Activated CD8-positive, alpha-beta memory T cell treated with anti-CD3 and anti-CD28 coated beads, Interleukin-2, amount 50 U/mL, for 24 hours (primary cell): ENCODE measurements around the gene HLA-DMA.

ENCODE experiments used
- DNase-seq: peaks from one replicate; pipeline ENCODE4 v3.0.0-alpha.2; 2020; ENCODE audit errors: extremely low read depth

Gene HLA-DMA

GRCh38 chr6:32974541-32975308 lies 21.8 kb upstream of the HLA-DMA start:
- DNase-seq, result no peak

GRCh38 chr6:32974016-32974333 lies 21.1 kb upstream of the HLA-DMA start:
- no peak for DNase-seq

- DNase-seq, result no peak
Observed at GRCh38 chr6:32973144-32974015, 20.5 kb upstream of the HLA-DMA start.

DNA sequence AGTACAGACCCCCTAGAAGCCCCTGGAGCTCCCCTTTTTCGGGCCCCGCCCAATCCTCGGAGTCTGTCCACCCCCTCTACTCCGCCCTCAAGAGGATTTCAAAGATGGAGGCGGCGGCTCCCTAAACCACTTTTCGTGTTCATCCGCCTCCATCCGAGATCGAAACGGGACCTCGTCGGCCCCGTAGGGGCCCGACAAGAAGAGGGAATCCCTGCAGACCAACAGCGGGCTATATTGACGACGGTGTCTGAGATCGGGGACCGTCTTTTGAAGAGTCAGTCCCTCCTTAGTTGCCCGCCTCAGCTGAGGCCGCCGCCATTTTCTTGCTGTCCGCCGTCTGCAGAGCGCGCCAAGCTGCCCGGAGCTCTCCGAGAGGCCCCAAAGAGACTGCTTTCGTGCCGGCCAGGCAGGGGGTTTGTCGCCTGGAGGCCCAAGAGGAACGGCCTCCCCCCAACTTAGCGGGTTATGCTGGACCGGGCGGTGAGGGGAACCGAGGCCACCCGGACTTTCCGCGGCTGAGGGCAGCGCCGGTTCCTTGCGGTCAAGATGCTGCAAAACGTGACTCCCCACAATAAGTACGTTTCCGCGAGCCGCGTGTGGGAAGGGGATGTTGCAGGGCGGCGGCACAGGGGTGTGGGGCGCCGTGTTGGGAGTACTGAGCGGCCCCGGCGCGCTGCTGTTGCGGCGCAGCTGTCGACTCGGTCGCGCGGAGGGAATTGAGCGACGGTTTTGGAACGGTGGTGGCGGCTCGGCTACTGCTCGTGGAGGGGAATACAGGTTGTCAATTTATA lies 19.7 kb upstream of the HLA-DMA start:
- DNase-seq, result no peak

GRCh38 chr6:32971581-32972352 lies 18.9 kb upstream of the HLA-DMA start:
- peak; percentile 99 for DNase-seq

DNA sequence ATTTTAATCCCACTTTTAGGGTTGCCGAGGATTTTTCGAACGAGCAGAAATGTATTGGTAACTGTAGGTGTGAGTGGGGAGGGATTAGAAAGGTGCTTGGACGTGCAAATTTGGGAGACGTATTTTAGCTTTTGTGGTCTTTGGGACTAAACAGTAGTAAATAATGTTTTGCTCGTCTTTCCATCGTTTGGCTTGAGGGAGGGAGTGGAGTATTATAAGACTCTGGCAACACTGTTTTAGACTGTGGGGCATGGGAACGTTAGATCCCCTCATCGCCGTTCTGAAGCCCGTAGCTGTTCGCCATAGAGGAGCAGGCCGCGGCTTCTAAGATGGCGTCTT lies 18.3 kb upstream of the HLA-DMA start:
- no peak for DNase-seq

DNA sequence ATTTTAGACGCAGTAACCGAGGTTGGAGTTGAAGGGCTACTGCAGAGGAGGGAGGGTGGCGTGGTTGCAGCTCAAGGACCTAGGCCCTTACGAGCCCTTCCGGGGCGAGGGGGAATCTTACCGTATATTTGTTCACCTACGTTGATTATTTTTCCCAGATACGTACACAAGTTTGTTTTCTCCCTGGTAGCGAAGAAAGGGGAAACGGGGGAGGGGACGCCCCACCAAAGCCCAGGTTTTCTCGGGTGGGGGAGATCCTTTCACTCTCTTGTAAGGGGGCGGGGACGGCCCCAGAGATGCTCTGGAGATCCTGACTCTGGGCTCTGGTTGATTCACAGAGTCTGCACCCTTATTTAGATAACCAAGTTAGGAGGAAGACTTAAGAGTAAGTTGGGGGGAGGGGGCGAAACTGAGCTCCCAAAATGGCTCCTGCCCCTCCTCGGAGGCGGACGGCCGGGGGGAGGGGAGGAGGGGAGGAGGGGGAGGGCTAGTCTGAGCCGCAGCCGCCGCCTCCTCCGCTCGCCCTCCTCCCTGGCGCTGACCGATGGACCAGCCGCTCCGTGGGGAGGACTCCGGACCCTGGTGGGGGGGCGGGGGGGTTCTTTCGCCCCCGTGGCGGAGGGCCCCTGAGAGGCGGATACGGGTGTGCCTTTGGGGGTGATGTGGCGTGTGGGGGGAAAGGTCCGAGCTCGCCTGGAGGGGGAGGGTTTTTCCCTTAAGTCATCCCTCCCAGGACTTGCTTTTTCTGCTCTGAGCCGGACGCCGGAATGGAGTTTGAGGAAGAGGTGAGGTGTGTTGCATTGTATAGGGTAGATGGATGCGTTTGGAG lies 17.7 kb upstream of the HLA-DMA start:
- peak; percentile 68 for DNase-seq

DNA sequence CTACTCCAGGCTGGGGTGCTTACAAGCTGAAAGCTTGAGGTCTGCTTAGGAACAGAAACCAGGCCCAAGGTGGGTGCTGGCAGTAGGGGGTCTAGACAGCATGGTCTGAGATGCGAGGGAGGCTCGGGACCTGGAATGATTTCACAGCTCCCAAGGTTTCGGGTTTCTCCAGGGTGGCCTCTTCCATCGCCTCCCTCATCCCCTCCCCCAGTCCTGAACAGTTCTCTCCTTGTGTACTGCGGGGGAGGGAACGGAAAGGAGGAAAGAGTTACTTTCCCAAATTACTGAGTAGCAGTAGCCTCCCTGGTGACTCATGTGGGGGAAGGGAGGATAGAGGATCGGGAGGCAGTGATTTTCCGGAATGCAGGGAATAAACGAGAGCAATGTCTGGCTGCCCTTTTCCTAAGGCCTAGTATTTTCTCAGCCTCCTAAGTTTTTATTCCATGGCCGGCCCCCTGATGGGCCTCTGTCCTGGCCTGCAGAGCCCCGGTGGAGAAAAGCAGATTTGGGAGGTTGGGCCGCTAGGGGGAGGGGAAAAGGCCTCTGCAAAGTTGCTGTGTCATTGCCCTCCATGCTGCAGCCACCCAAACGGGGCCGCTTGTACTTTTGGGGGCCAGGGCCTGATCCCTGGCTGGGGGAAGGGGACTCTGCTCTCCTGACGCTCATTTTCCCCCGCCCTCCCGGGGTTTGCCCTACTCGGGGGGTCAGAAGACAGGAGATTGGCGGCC lies 17.0 kb upstream of the HLA-DMA start:
- DNase-seq, result peak; percentile 47

DNA sequence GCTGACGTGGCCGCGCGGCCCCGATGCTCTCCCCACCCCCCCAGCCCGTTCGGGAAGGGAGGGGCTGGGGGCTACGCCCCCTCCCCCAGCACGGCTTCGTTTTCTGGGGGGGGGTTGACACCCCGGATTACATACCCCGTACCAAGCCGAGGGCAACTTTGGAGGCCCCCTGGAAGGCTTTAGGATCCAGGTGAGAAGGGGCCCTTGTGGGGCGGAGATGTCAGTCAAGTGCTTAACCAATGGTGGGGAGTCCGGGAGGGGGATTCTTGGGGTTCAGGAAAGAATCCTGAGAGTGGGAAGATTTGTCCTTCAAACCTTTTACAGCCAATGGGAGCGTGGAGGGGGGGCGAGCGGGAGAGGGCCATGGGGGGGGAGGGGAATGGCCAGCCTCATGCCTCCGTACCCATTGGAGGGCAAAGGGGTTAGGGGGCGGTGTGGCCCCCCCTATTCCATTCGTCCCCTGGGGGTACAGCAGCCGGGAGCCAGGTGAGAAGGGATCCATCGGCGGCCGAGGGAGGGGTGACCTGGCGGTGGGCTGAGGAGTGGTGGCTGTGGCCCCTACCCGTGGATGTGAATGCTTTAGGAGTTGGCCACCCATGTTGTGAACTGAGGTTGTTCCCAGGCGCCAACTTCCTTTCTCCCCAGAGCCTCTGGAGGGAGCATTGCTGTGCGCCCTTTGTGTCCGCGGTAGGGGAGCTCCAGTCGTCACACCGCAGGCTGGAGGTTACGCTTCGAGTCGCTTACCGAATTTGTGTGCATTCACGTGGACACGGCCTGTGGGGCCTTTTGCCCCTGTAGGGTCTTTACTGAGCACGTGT lies 16.2 kb upstream of the HLA-DMA start:
- peak; percentile 25 for DNase-seq

GRCh38 chr6:32968093-32968866 lies 15.4 kb upstream of the HLA-DMA start, which contains the start of gene BRD2:
TSS of gene BRD2 (plus strand) at chr6:32968594. CDS start at chr6:32972899, 4,305 bp downstream.
- peak; percentile 92 for DNase-seq

DNA sequence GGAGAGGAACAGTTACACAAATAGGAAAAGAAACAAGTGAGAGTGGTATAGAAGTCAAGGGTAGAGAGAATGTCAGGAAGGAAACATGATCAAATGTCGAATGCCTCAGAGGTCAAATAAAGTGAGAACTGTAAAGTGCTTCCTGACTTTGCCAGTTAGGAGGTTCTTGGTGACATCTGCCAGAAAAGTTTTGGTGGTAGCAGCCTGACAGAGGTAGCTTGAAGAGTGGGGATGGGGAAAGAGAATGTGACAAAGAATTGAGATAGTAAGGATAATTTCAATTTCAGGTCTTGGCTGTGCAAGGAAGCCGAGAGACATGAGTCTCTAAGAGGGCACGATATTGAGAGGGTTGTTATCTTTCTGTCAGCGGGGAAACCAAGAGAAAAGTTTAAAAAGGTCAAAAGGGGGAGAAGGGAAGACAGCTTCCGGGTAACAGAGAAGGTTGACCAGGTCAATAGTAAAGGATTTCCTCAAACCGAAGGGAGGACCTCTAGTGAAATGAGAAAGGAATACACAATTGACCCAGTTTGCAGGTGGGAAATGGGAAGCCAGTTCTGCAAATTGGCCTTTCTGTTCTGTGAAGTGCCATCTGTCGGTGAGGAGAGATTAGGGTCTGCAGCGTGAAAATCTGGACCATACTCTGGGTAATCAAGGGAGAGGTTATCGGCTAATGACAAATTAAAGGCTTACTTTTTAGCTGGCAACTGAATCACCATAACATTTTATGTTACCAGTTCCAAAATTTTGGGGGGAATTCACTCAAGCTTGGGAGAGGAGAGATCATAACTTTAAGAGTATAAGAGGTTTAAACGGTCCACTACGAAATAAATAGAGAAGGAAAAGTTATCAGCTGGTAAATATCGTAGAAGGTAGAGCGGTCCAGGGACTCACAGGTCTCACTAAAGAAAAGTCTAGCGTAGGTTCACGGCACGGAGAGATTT lies 14.5 kb upstream of the HLA-DMA start:
- DNase-seq, result no peak

- no peak for DNase-seq
Observed at GRCh38 chr6:32964776-32965175, 11.9 kb upstream of the HLA-DMA start.

DNA sequence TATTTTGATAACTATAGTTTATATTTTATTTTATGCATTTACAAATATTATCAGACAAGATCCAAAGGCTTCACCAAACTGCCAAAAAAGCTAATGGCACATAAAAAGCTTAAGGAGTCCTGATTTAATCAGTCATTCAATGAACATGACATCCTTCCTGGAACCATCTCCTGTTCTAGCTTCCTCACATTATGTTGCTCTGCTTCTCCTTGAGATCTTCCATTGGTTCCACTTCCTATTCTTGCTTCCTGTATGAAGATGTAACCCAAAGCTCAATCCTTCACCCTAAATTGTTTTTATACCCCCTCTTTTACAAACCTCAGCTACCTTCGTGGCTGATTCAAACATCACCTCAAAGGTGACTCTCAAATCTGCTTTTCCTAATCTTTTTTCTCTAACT lies 11.0 kb upstream of the HLA-DMA start:
- DNase-seq, result no peak

DNA sequence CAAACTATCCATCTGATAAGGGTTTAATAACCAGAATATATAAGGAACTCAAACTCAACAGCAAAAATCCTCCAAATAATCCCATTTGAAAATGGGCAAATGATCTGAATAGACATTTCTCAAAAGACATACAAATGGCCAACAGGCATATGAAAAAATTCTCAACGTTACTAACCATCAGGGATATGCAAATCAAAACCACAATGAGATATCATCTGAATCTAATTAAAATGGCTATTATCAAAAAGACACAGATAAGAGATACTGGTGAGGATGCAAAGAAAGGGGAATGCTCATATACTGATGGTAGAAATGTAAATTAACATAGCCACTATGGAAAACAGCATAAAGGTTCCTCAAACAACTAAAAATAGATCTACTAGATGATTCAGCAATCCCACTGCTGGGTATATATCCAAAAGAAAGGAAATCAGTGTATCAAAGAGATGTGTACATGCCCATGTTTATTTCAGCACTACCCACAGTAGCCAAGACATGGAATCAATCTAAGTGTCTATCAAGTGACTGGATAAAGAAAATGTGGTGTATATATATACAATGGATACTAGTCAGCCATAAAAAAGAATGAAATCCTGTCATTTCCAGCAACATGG lies 9.4 kb upstream of the HLA-DMA start:
- DNase-seq, result no peak

GRCh38 chr6:32960563-32960962 lies 7.7 kb upstream of the HLA-DMA start:
- DNase-seq, result no peak

DNA sequence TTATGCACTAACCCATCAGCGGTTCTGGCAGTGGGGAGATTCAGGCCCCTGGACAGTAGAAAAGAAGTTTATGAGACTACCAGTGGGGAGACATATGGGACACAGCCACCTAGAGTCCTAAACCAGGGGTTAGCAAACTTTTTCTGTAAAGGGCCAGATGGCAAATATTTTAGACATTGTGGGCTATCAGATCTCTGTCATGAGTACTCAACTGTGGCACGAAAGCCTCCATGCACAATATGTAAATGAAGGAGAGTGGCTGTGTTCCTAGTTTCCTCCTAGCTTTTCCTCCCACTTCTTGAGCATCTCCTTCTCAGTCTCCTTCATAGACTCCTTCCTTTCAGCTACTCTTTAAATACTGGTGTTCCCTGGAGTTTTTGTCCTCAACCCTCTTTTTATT lies 3.3 kb upstream of the HLA-DMA start:
- DNase-seq, result no peak
